ENCODE measurements around the gene GLUD1.

DNA sequence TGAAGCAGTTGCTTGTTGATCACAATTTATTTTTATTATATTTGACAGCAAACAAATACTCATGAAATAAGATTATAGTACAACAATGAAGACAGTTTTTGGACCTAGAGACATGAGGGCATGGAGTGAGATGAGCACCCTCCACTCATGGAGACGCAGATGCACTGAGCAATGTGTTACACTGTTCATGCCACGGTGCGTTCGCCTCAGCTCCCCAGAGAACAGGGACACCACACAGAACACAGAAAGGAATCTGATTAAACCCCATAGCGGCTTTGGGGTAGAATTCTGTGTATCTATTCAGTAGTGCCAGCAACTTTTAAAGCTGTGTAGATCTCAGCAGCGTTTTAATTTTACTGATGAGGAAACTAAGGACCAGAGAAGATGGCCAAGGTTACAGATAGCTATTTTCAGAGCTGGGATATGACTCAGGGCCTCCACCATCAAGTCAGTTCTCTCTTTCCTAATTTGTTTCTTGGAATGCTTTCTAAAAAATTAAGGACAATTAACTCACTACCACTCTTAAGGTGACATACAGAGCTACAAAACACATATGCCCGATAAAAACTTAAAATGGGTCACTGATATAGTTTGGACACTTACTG lies 41.0 kb downstream of the GLUD1 start:
- TF ChIP-seq, protein P1, sequence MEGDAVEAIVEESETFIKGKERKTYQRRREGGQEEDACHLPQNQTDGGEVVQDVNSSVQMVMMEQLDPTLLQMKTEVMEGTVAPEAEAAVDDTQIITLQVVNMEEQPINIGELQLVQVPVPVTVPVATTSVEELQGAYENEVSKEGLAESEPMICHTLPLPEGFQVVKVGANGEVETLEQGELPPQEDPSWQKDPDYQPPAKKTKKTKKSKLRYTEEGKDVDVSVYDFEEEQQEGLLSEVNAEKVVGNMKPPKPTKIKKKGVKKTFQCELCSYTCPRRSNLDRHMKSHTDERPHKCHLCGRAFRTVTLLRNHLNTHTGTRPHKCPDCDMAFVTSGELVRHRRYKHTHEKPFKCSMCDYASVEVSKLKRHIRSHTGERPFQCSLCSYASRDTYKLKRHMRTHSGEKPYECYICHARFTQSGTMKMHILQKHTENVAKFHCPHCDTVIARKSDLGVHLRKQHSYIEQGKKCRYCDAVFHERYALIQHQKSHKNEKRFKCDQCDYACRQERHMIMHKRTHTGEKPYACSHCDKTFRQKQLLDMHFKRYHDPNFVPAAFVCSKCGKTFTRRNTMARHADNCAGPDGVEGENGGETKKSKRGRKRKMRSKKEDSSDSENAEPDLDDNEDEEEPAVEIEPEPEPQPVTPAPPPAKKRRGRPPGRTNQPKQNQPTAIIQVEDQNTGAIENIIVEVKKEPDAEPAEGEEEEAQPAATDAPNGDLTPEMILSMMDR (IDR thresholded peaks at IDR 0.05; ENCODE audit: insufficient read depth, low read depth, low read length): no peak
- TF ChIP-seq EZH2 (IDR thresholded peaks at IDR 0.05; ENCODE audit: insufficient read depth, low read length): no peak

Measured in astrocyte (in vitro differentiated cells and primary cell).